Testis (tissue), 3 donors: Measurements from ENCODE around the gene SORT1. TPM values are rescaled to one million over a fixed set of nuclear protein-coding genes. Genes with fewer than 3 reads are reported as not detected.

Experiments used
- DNase-seq: peaks from one replicate; pipeline ENCODE4 v3.0.0-alpha.2; 2019
- H3K27ac ChIP-seq, 2 donors: fragments of 200-600 bp; sonication (generic); one replicate each; pipeline ENCODE4 v1.5.1; 2019
- H3K27me3 ChIP-seq: fragments of 200-600 bp; sonication (generic); one replicate; pipeline ENCODE4 v1.5.1; 2019
- H3K36me3 ChIP-seq: fragments of 200-600 bp; sonication (generic); one replicate; pipeline ENCODE4 v1.5.1; 2017; ENCODE audit warnings: low read depth; ENCODE audit errors: missing control alignments
- H3K4me1 ChIP-seq: fragments of 200-600 bp; sonication (generic); one replicate; pipeline ENCODE4 v1.5.1; 2019
- H3K4me3 ChIP-seq, 2 donors: fragments of 200-600 bp; sonication (generic); one replicate each; pipeline ENCODE4 v1.5.1; 2017 to 2019
- H3K9me3 ChIP-seq: fragments of 200-600 bp; sonication (generic); one replicate; pipeline ENCODE4 v1.5.1; 2017
- CTCF ChIP-seq, 3 experiments: fragments of 450-650 bp in 2 of 3; fragments of 200-600 bp in 1 of 3; sonication (generic) in 1 of 3; IDR thresholded peaks; one replicate each; pipeline ENCODE4 v1.5.1; 2016 to 2019; ENCODE audit warnings: antibody characterized with exemption in 3 of 3, mild to moderate bottlenecking in 2 of 3, moderate library complexity in 1 of 3
- POLR2A ChIP-seq: fragments of 450-650 bp; IDR thresholded peaks from one replicate; pipeline ENCODE4 v1.6.1; 2017; ENCODE audit warnings: antibody characterized with exemption, mild to moderate bottlenecking, moderate library complexity
- WGBS, 2 donors: methylation state at CpG; one replicate each; pipeline ENCODE4 v1.1.5; 2018; 5-methylcytosine and 5-hydroxymethylcytosine counted together
- intact Hi-C: fragments of 100-400 bp; cut with DNase I; formaldehyde crosslinking; loops from one replicate; pipeline ENCODE4 v1.15.1; 2023; ENCODE audit warnings: low total_unique reads
- polyA plus RNA-seq: library from polyadenylated mRNA; stranded (reverse); fragments of 350-450 nt; fragmentation: Illumina TruSeq; extraction: RNeasy Lipid Tissue Mini Kit (QIAGEN cat#74804); gene quantifications from one replicate; pipeline ENCODE4 v1.2.3, GENCODE V29; 2014; ENCODE audit warnings: low read depth, low replicate concordance; ENCODE audit not compliant: insufficient read depth
- total RNA-seq, 2 donors: library from RNA; depleted of rRNA; stranded (reverse); fragments of >200 nt; gene quantifications; one replicate each; pipeline ENCODE4 v1.2.3, GENCODE V29; 2016

The SORT1 gene
- total and polyA plus RNA-seq, 3 donors from 2014 or later, result 110 to 212 (median 174) TPM

DNA sequence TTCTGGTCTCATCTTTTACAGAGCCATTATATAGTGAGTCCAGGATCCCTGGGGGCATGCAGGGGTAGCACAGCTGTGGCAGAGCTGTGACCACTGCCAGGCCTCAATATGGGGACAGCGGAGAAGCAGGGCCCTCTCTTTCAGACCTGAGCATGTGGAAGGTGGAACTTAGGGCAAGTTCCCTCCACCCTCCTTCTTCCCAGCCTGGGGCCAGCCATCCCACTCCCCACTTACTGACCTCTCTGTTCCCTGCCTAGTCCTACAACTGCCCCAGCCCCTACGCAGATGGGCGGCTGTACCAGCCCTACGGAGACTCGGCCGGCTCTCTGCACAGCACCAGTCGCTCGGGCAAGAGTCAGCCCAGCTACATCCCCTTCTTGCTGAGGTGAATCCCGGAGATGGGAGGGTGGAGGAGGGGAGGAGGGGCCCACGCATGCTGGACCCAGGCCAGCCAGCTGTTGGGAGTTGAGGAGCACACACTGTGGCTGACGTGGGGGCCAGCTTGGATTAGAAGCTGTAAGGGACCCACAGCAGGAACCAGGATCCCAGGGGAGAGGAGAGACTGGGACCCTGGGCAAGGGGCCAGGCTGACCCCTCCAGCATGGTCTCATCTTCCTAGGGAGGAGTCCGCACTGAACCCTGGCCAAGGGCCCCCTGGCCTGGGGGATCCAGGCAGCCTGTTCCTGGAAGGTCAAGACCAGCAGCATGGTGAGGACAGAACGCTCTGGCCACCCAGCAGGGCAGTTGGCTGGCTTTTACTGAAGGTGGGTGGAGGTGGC is 125.5 kb downstream of the SORT1 start:
- peaks cover 44% of the 10 kb centered on the region for H3K4me1 ChIP-seq
- H3K27ac ChIP-seq, result peak overlapping the region; percentile 87 to 95
- TF ChIP-seq POLR2A (no peak), CTCF (IDR thresholded peaks at IDR 0.05) (no peak)
- 55 to 74% methylated on average over 8 to 13 of the region's 13 CpGs for WGBS, 2 donors
- H3K36me3 ChIP-seq, result no peaks in the 10 kb centered on the region
- DNase-seq, result no peak
- no peaks in the 10 kb centered on the region for H3K9me3 ChIP-seq
- H3K4me3 ChIP-seq, result no peak overlapping the region
- H3K27me3 ChIP-seq, result no peaks in the 10 kb centered on the region
- intact Hi-C loops, result no loop called here

DNA sequence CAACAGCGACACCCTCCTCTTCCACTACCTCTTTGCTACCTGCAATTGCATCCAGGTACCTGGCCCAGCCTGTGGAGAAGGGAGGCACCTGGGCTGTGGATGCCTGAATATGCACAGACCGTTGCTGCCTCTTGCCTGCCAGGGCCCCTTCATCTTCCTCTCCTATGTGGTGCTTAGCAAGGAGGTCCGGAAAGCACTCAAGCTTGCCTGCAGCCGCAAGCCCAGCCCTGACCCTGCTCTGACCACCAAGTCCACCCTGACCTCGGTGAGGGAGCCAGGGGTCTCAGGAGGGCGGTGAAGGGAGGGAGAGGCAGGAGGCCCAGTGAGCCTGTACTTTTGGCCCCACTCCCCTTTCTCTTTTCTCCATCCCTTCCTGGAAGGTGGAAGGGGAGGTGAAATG is 126.3 kb downstream of the SORT1 start:
- Histone ChIP-seq H3K27ac (peak overlapping the region; percentile 87 to 95), H3K9me3 (no peaks in the 10 kb centered on the region), H3K4me1 (peaks cover 39% of the 10 kb centered on the region), H3K36me3 (no peaks in the 10 kb centered on the region), H3K27me3 (no peaks in the 10 kb centered on the region), H3K4me3 (no peak overlapping the region)
- TF ChIP-seq POLR2A (no peak), CTCF (IDR thresholded peaks at IDR 0.05) (no peak)
- 66 to 85% methylated on average over 6 of the region's 6 CpGs for WGBS, 2 donors
- intact Hi-C loops, result no loop called here
- DNase-seq, result no peak

GRCh38 chr1:109270623-109271317 is 126.9 kb downstream of the SORT1 start:
- H3K9me3 ChIP-seq, result no peaks in the 10 kb centered on the region
- no peak overlapping the region for H3K4me3 ChIP-seq
- WGBS, 2 donors, result 93% methylated on average over 16 to 20 of the region's 20 CpGs
- H3K27ac ChIP-seq, result peak overlapping the region in 1 of 2 donors; percentile 87
- no peak for TF ChIP-seq CTCF (IDR thresholded peaks at IDR 0.05)
- no peak for TF ChIP-seq POLR2A
- no peak for DNase-seq
- H3K27me3 ChIP-seq, result no peaks in the 10 kb centered on the region
- H3K36me3 ChIP-seq, result no peaks in the 10 kb centered on the region
- peaks cover 36% of the 10 kb centered on the region for H3K4me1 ChIP-seq
- intact Hi-C loops, result no loop called here

DNA sequence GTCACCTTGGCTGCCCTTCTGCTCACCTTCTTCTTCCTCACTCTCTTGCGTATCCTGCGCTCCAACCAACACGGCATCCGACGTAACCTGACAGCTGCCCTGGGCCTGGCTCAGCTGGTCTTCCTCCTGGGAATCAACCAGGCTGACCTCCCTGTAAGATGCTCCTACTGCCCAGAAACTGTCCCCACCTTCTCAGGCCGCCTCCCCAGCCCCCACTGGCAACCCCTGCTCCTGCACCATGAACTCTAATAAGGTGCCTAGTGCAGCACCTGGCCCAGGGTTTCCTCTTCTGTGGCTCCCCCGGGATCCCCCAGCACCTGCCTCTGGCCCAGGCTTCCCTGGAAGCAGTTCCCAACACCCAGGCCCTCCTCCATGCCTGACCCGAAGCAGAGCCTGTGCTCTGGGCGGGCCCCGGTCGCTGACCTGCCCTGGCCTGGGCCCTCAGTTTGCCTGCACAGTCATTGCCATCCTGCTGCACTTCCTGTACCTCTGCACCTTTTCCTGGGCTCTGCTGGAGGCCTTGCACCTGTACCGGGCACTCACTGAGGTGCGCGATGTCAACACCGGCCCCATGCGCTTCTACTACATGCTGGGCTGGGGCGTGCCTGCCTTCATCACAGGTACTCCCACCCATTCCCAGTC is 127.6 kb downstream of the SORT1 start:
- 90 to 95% methylated on average over 17 of the region's 17 CpGs for WGBS, 2 donors
- no peaks in the 10 kb centered on the region for H3K27me3 ChIP-seq
- H3K36me3 ChIP-seq, result no peaks in the 10 kb centered on the region
- no peak for DNase-seq
- no peak overlapping the region for H3K27ac ChIP-seq
- no peak for TF ChIP-seq POLR2A
- no peak for TF ChIP-seq CTCF (IDR thresholded peaks at IDR 0.05)
- peaks cover 29% of the 10 kb centered on the region for H3K4me1 ChIP-seq
- H3K9me3 ChIP-seq, result no peaks in the 10 kb centered on the region
- intact Hi-C loops, result no loop called here
- H3K4me3 ChIP-seq, result no peak overlapping the region
